ENCODE results near the gene CHCHD5.
"Not testable (repeated sequence)": the region's sequence is repeated elsewhere in the genome, so short reads cannot be mapped to it uniquely, and the experiment has no call there.

Gene CHCHD5

DNA sequence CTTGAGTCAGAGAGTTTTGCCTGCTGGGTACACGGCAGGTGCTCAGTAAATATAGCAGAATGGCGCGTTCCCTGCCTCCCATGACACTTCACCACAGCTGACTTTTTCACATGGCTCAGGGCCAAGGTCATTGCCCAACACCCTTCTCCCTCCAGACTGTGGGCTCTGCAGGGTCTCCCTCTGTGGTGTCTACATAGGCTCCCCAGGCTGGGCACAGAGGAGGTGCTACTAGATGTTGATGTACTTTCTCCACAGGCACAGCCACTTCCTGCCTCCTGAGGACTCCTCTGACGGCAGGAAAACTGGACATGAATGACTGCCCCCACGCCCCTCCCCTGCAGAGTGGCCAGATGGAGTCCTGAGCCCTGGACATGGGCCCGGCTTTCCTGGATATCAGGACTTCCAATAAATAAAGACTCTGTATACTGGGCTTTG, 4.2 kb downstream of the CHCHD5 start:
- DNase-seq (ENCODE audit: low spot score) = no peak

DNA sequence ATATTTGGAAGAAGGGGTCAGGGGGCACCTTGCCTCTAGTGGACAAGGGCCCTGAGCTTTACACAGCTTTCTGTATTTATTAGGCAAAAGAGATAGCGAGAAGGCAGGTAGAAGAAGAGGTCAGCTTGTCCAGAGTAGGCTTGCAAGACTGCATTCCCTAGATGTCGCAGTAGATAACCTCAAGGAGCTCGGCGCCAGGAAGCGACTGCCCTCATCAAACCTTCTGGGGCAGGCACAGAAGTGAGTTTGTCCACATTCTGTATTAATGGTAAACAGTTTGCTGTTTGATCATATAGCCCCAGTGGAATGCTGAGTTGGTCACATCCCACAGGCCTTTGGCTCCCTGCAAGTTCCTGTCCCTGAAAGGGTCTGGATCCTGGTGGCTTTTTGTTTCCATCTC, 7.0 kb downstream of the CHCHD5 start:
- no peak for DNase-seq (ENCODE audit: low spot score)

GRCh38 chr2:112593736-112594135, 9.3 kb downstream of the CHCHD5 start:
- no peak for DNase-seq (ENCODE audit: low spot score)

GRCh38 chr2:112597537-112598322, 13.3 kb downstream of the CHCHD5 start:
- no peak for DNase-seq (ENCODE audit: low spot score)

GRCh38 chr2:112600634-112601033, 16.2 kb downstream of the CHCHD5 start:
- no peak for DNase-seq (ENCODE audit: low spot score)

- no peak for DNase-seq (ENCODE audit: low spot score)
These were observed 17.3 kb downstream of the CHCHD5 start for GRCh38 chr2:112601754-112602153.

- no peak for DNase-seq (ENCODE audit: low spot score)
These were observed 18.5 kb downstream of the CHCHD5 start for GRCh38 chr2:112602917-112603316.

DNA sequence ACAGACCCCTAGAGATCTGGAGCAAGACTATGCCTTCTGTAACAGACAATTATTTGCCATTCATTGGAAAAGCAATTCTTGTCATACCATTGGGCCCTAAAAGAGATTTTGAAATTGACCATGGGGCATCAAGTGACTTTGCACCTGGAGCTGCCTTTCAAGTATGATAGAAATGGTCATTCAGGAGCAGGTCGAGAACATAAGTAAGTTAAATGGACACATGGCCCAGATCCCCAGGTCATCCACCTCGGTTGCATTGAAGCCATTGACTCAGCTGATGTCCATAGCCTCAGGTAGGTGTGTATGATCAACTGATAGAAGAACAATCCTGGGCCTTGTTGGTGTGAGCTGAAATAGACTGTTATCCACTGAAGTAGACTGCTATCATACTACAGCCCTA, 19.3 kb downstream of the CHCHD5 start:
- no peak for DNase-seq (ENCODE audit: low spot score)

DNA sequence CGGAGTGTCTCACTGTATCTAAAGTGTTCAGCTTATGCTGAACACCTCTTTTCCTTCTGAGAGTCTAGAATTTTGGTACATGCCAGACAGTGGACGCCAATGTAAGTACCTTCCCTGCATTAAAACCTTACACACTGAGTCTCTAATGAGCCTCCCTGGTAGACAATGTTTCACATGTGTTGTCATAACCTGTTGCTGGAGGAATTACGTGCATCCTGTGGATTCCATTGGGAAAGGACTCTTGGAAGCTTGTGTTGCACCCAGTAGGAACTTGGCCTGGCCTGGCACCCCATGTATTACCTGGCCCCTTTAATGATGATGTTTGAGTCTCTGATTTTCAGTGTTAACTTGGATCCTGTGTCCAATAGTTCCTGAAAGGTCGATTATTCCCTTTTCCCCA, 20.5 kb downstream of the CHCHD5 start:
- DNase-seq (ENCODE audit: low spot score) = no peak

DNA sequence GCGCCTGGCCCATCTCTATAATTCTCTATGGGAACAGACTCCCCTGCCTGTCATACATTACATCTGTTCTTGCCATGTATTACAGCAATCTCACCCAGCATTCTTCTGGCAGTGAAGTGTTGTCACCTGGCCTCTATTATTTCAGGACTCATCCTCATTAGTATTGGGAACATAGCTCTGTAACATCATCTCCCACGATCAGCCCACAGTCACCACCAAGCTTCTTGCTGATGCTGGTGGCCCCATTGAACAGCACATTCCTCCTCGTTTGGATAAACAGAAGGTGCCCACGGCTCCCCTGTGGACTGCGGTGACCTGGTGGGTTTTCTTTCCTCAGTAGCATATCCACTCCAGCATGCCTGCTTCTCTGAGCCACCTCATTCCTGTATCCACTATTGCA, 21.5 kb downstream of the CHCHD5 start:
- DNase-seq (ENCODE audit: low spot score) = no peak

GRCh38 chr2:112606547-112606946, 22.1 kb downstream of the CHCHD5 start:
- no peak for DNase-seq (ENCODE audit: low spot score)

DNA sequence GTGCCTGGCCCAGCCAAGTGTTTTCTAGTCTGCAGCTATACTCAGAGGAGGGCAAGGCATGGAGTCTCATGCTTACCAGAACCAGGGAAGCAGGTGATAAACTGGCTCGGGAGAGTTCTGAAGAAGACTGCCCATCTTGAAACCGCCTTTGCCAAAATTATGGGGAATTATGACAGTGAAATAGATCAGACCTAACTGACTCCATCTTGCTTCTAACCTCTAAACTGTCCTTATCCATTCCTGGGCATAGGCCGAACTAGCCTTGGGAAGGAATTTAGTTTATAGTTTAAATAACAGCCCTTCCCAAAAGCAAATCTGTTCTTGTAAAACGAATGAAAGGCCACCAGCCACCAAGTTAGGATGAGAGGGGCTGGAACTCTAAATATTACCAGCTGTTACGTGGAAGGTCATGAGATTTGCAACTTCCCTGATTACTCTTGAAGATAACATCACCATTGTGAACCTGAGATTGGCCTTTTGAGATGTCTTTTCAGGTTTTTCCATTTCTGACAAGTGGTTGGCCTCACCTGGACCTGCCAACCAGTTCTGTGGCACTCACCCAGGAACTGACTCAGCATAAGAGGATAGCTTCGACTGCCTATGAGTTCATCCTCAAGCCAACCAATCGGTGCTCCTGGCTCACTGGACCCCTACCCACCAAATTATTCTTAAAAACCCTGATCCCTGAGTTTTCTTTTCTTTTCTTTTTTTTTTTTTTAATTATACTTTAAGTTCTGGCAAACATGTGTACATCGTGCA, 23.4 kb downstream of the CHCHD5 start:
- DNase-seq (ENCODE audit: low spot score) = no peak

GRCh38 chr2:112609320-112609719, 24.9 kb downstream of the CHCHD5 start:
- DNase-seq (ENCODE audit: low spot score) = not testable (repeated sequence)

GRCh38 chr2:112612283-112612682, 27.9 kb downstream of the CHCHD5 start:
- DNase-seq (ENCODE audit: low spot score) = not testable (repeated sequence)

- DNase-seq (ENCODE audit: low spot score) = no peak
These were observed 29.9 kb downstream of the CHCHD5 start for GRCh38 chr2:112614201-112614840.

GRCh38 chr2:112615051-112615450, 30.6 kb downstream of the CHCHD5 start:
- DNase-seq (ENCODE audit: low spot score) = no peak

DNA sequence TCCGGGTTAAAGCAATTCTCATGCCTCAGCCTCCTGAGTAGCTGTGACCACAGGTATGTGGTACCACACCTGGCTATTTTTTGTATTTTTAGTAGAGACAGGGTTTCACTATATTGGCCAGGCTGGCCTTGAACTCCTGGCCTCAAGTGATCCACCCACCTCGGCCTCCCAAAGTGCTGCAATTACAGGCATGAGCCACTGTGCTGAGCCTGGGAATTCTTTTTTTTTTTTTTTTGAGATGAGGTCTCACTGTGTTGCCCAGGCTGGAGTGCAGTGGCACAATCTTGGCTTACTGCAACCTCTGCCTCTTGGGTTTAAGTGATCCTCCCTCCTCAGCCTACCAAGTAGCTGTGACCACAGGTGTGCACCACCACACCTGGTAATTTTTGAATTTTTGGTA, 31.4 kb downstream of the CHCHD5 start:
- DNase-seq (ENCODE audit: low spot score) = not testable (repeated sequence)

DNA sequence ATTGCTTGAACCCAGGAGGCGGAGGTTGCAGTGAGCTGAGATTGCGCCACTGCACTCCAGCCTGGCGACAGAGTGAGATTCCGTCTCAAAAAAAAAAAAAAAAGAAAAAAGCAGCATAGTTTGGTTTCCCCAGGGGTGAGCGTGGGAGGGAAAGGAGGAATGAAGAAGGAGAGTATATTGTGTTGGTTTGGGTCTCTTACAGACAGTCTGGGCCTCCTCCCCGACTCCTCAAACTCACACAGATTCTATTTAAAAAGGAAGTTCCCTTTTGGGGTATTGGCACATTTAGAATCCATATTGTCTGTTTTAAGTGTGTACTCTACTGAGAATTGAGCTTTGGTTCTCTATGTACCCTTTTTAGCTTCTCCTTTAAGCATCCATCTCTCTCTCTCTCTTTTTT, 34.0 kb downstream of the CHCHD5 start:
- no peak for DNase-seq (ENCODE audit: low spot score)

DNA sequence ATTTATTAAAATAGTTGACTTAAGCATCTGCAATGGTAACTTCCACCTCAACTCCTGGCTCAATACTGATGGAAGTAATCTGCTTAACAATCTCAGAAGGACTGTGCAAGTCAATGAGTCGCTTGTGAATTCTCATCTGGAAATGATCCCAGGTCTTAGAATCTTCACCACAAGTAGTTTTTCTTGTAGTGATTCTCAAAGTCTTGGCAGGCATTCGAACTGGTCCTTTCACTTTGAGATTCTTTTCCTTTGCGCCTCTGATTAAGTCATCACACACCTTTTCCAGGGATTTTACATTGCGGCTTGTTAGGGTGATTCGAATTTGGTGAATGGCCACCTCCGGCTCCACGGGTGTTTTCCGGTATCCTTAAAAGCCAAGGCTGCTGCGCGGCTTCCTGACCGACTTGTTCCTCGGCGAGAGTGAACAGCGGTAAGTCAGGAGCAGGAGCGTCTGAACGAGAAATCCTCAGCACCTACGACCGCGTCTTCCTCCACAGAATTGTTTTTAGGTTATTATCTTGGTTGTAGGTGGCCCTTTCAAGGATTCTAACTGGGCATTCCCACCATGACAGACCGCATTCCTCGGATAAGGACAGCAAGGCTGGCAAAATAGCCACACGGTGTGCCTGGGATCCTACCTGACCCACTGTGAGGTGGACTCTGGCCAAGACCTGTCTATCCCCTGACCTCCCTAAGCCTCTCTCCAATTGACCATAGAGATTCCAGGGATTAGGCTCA, 37.5 kb downstream of the CHCHD5 start:
- no peak for DNase-seq (ENCODE audit: low spot score)

GRCh38 chr2:112622528-112622849, 38.1 kb downstream of the CHCHD5 start:
- DNase-seq (ENCODE audit: low spot score) = no peak

DNA sequence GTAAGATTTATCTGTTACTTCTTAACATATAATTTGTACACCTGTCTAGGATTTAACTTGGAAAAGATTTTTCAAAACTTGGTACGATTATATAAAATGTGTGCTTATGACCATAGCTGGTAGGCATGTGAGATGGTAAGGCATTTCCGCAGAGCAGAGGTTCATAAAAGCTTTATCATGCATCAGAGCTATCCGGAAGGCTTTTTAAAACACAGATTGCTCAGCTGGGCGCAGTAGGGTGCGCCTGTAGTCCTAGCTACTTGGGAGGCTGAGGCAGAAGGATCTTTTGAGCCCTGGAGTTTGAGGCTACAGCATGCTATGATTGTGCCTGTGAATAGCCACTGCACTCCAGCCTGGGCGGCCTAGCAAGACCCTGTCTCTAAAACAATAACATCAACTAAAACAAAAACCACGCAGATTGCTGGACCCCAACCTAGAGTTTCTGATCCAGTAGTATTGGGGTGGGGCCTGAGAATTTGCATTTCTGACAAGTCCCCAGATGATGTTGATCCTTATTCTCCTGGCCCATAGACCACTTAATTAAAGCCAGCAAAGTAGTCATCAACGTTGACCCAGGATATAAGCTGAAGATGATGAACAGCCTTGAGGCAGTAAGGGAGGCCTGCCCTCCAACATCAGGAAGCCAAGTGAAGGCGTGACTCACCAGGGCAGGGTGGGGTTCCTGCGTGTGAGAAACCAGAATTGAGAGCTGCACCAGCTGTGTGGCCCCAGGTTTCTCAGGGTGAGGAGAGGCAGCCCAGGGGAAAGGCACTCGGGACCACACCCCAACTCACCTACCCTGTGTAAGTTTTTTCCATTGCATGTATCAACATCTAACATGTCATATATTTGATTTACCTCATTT, 39.7 kb downstream of the CHCHD5 start:
- DNase-seq (ENCODE audit: low spot score) = peak; percentile 78
